HepG2 (cell line): Measurements from ENCODE around the gene ACOT2. TPM values are rescaled to one million over a fixed set of nuclear protein-coding genes. Genes with fewer than 3 reads are reported as not detected.
"Not testable (repeated sequence)": the region's sequence is repeated elsewhere in the genome, so short reads cannot be mapped to it uniquely, and the experiment has no call there.

Experiments used
- ATAC-seq: fragments of 200-7000 bp; cut with Tn5 transposase; 3 replicates; pipeline ENCODE4 v1.9.1; 2020; ENCODE audit warnings: mild to moderate bottlenecking, moderate library complexity
- BruUV-seq: library from RNA; stranded (reverse); fragments of 400-500 nt; replicated peaks from 2 replicates; lab custom pipeline; 2021; lab: Mats Ljungman, UMichigan
- CTCF ChIA-PET: fragments of 300-600 bp; formaldehyde crosslinking; extraction: SDS; loops from one replicate; lab custom pipeline; 2021; ENCODE audit warnings: low total read pairs, inconsistent platforms, low intra/inter-chr PET ratio; lab: Yijun Ruan, JAX
- POLR2A ChIA-PET: fragments of 350-600 bp; sonication (Branson Sonifier 250); formaldehyde crosslinking; loops from one replicate; lab custom pipeline; 2020; ENCODE audit warnings: antibody characterized with exemption, inconsistent platforms; lab: Yijun Ruan, JAX
- DNase-seq: peaks from one replicate; pipeline ENCODE4 v3.0.0-alpha.2; 2015; ENCODE audit warnings: low spot score
- FAIRE-seq: peaks from 3 replicates; lab custom pipeline; 2011; peaks lifted over from hg19 to GRCh38; lab: Jason Lieb, UNC
- H2AFZ ChIP-seq: one replicate; pipeline ENCODE4 v1.6.1; 2011; ENCODE audit warnings: low read length, inconsistent platforms
- H3K27ac ChIP-seq: fragments of 300-600 bp; 3 replicates; pipeline ENCODE4 v1.8.0; 2011; ENCODE audit warnings: mixed run types, mild to moderate bottlenecking, mixed read lengths, low read length, inconsistent platforms; ENCODE audit not compliant: insufficient read depth; ENCODE audit errors: extremely low read length
- H3K27me3 ChIP-seq, 2 experiments: fragments of 200-600 bp in 1 of 2; 2 replicates in 1 of 2; 3 replicates in 1 of 2; pipeline versions ENCODE4 v1.6.0 to v1.8.0; 2011; ENCODE audit warnings: low read length in 2 of 2, mild to moderate bottlenecking in 2 of 2, moderate library complexity in 2 of 2, inconsistent platforms in 1 of 2; ENCODE audit not compliant: insufficient read depth in 2 of 2, control insufficient read depth in 1 of 2
- H3K36me3 ChIP-seq, 2 experiments: fragments of 200-600 bp in 1 of 2; replicated peaks in 1 of 2; 2 replicates in 1 of 2; 3 replicates in 1 of 2; pipeline versions ENCODE4 v1.5.1 to v1.8.0; 2011; ENCODE audit warnings: low read length in 2 of 2, inconsistent platforms in 1 of 2; ENCODE audit not compliant: insufficient read depth in 2 of 2, control insufficient read depth in 1 of 2
- H3K4me1 ChIP-seq: 2 replicates; pipeline ENCODE4 v1.5.1; 2012; ENCODE audit warnings: low read length, inconsistent platforms; ENCODE audit not compliant: insufficient read depth
- H3K4me2 ChIP-seq: 2 replicates; pipeline ENCODE4 v1.6.0; 2011; ENCODE audit warnings: low read depth, low read length, inconsistent platforms
- H3K4me3 ChIP-seq, 3 experiments: fragments of 200-600 bp in 1 of 3; sonication (generic), shearing (Covaris generic) in 1 of 3; replicated peaks in 1 of 3; 2 replicates each; pipeline ENCODE4 v1.5.1; 2011 to 2016; ENCODE audit warnings: low read length in 3 of 3, inconsistent platforms in 2 of 3, low read depth in 2 of 3, mild to moderate bottlenecking in 2 of 3, control low read depth in 1 of 3, mixed read lengths in 1 of 3; ENCODE audit not compliant: insufficient read depth in 1 of 3
- H3K79me2 ChIP-seq: one replicate; pipeline ENCODE4 v1.6.1; 2011; ENCODE audit warnings: low read length, inconsistent platforms; ENCODE audit not compliant: insufficient read depth
- H3K9ac ChIP-seq: 2 replicates; pipeline ENCODE4 v1.6.0; 2011; ENCODE audit warnings: mild to moderate bottlenecking, low read depth, low read length, inconsistent platforms; ENCODE audit not compliant: insufficient read depth
- H3K9me3 ChIP-seq: 2 replicates; pipeline ENCODE4 v1.5.1; 2012; ENCODE audit warnings: mild to moderate bottlenecking, low read length
- H4K20me1 ChIP-seq: 2 replicates; pipeline ENCODE4 v1.6.0; 2011; ENCODE audit warnings: inconsistent platforms, mild to moderate bottlenecking, low read length, moderate library complexity; ENCODE audit not compliant: insufficient read depth
- GPBP1L1 ChIP-seq: sonication (generic); formaldehyde crosslinking; IDR thresholded peaks from 2 replicates; pipeline ENCODE4 v1.5.0; 2020; ENCODE audit warnings: mild to moderate bottlenecking, missing genetic modification reagents
- HBP1 ChIP-seq: IDR thresholded peaks from 2 replicates; pipeline ENCODE4 v1.6.1; 2016; ENCODE audit warnings: low read depth, control low read depth
- HNF4A ChIP-seq: sonication (generic); formaldehyde crosslinking; IDR thresholded peaks from 2 replicates; pipeline ENCODE4 v1.4.0; 2020; ENCODE audit warnings: missing genetic modification reagents
- HNRNPL ChIP-seq: fragments of 200-400 bp; formaldehyde crosslinking; IDR thresholded peaks from 2 replicates; pipeline ENCODE4 v1.6.1; 2017; ENCODE audit warnings: mild to moderate bottlenecking, low read depth, low read length
- HOXD1 ChIP-seq: sonication (generic); formaldehyde crosslinking; IDR thresholded peaks from 2 replicates; pipeline ENCODE4 v1.5.0; 2020; ENCODE audit warnings: missing genetic modification reagents
- KAT7 ChIP-seq: IDR thresholded peaks from 2 replicates; pipeline ENCODE4 v1.6.1; 2018; ENCODE audit warnings: borderline replicate concordance, missing compliant biosample characterization
- TP53 ChIP-seq: sonication (generic); formaldehyde crosslinking; conservative IDR thresholded peaks from 2 replicates; pipeline ENCODE4 v1.4.0; 2020; ENCODE audit warnings: missing genetic modification reagents
- ZNF296 ChIP-seq: sonication (generic); formaldehyde crosslinking; conservative IDR thresholded peaks from 2 replicates; pipeline ENCODE4 v1.5.0; 2020; ENCODE audit warnings: mild to moderate bottlenecking, missing genetic modification reagents
- ZNF333 ChIP-seq: sonication (generic); formaldehyde crosslinking; IDR thresholded peaks from 2 replicates; pipeline ENCODE4 v1.4.0; 2020; ENCODE audit warnings: mild to moderate bottlenecking, missing genetic modification reagents, borderline replicate concordance
- ZNF547 ChIP-seq: sonication (generic); formaldehyde crosslinking; IDR thresholded peaks from 2 replicates; pipeline ENCODE4 v1.5.1; 2020; ENCODE audit warnings: mild to moderate bottlenecking, missing genetic modification reagents
- ZNF737 ChIP-seq: sonication (generic); formaldehyde crosslinking; IDR thresholded peaks from 2 replicates; pipeline ENCODE4 v1.5.0; 2020; ENCODE audit warnings: missing genetic modification reagents, mild to moderate bottlenecking, borderline replicate concordance
- WGBS: methylation state at CpG from one replicate; pipeline ENCODE4 v1.1.6; 2017; ENCODE audit warnings: low lambda C conversion rate; 5-methylcytosine and 5-hydroxymethylcytosine counted together
- in situ Hi-C: cut with HindIII; loops from 2 replicates; pipeline ENCODE4 v1.10.0; 2017; ENCODE audit warnings: low pct_unique_long_range_greater_than_20kb; ENCODE audit not compliant: extremely low pct_ligation_motif_present
- intact Hi-C: fragments of 100-400 bp; cut with micrococcal nuclease; formaldehyde crosslinking; loops from one replicate; pipeline ENCODE4 v1.10.0; 2022; ENCODE audit not compliant: unreplicated experiment
- polyA plus RNA-seq, 8 experiments: library from polyadenylated mRNA; depleted of rRNA in 3 of 8; stranded (reverse) in 7 of 8; unstranded in 1 of 8; fragments of >200 nt; fragmentation: Illumina TruSeq in 4 of 8; extraction: Trizol in 4 of 8; gene quantifications; 2 replicates each; pipeline versions ENCODE4 v1.2.1 to v1.2.3, GENCODE V29; 2011 to 2016; ENCODE audit warnings: low read depth in 4 of 8, missing spikeins in 1 of 8, mixed read lengths in 1 of 8; ENCODE audit not compliant: insufficient read depth in 1 of 8
- total RNA-seq, 5 experiments: library from RNA; depleted of rRNA; stranded (reverse); fragments of >200 nt; fragmentation: Illumina TruSeq; extraction: Trizol; gene quantifications; 2 replicates each; pipeline ENCODE4 v1.2.3, GENCODE V29; 2016; ENCODE audit warnings: low read depth in 1 of 5

Gene ACOT2
- total and polyA plus RNA-seq, 2 of the 13 experiments (the other 11 are each of a cell fraction or from before 2014, with no cell fraction given) = 60.0 to 110 TPM

- H3K9ac ChIP-seq, H3K4me3 ChIP-seq, intact Hi-C loops, H3K79me2 ChIP-seq, H3K9me3 ChIP-seq, H4K20me1 ChIP-seq, H3K4me2 ChIP-seq, CTCF ChIA-PET, H3K4me1 ChIP-seq, H3K36me3 ChIP-seq, H2AFZ ChIP-seq, POLR2A ChIA-PET, H3K27me3 ChIP-seq, BruUV-seq, DNase-seq, in situ Hi-C loops: not testable (repeated sequence)
- FAIRE-seq (peak; percentile 96), ATAC-seq (peak; percentile 79)
- peak overlapping the region; percentile 40 for H3K27ac ChIP-seq
- peak; percentile 48 for TF ChIP-seq HNF4A (CRISPR knock-in tag)
- 86% methylated on average over 10 of the region's 11 CpGs for WGBS
Observed at GRCh38 chr14:73582102-73582979, 13.3 kb downstream of the ACOT2 start.

GRCh38 chr14:73588695-73589094 is 19.7 kb downstream of the ACOT2 start:
- H4K20me1 ChIP-seq = no peaks in the 10 kb centered on the region
- DNase-seq (no peak), ATAC-seq (no peak), FAIRE-seq (no peak)
- no peak overlapping the region for H3K27ac ChIP-seq
- ChIA-PET CTCF (no interaction called here), POLR2A (no interaction called here)
- no peaks in the 10 kb centered on the region for H3K79me2 ChIP-seq
- no peak overlapping the region for H3K4me3 ChIP-seq
- H3K4me1 ChIP-seq = no peaks in the 10 kb centered on the region
- in situ Hi-C loops = no loop called here
- no peaks in the 10 kb centered on the region for H3K9me3 ChIP-seq
- WGBS = 9% methylated on average over 1 of the region's 1 CpG
- TF ChIP-seq HNRNPL = no peak
- no peak for TF ChIP-seq ZNF737 (CRISPR knock-in tag)
- no peak for TF ChIP-seq ZNF333 (CRISPR knock-in tag)
- TF ChIP-seq GPBP1L1 (CRISPR knock-in tag) = no peak
- TF ChIP-seq KAT7 (CRISPR knock-in tag) = no peak
- TF ChIP-seq ZNF296 (CRISPR knock-in tag) = no peak
- TF ChIP-seq TP53 (CRISPR knock-in tag) = no peak
- TF ChIP-seq ZNF547 (CRISPR knock-in tag) = no peak
- no peak for TF ChIP-seq HOXD1 (CRISPR knock-in tag)
- no peak for TF ChIP-seq HBP1 (CRISPR knock-in tag)
- TF ChIP-seq, all 625 proteins: peak for 0
- BruUV-seq = no TSS peak
- intact Hi-C loops = no loop called here
- Histone ChIP-seq H3K4me2 (no peak overlapping the region), H3K36me3 (no peaks in the 10 kb centered on the region), H3K27me3 (no peaks in the 10 kb centered on the region), H3K9ac (no peak overlapping the region), H2AFZ (no peak overlapping the region)
